ENCODE measurements around the gene MCRIP1.
A peak's percentile ranks its signal among the peaks of the same experiment; 100 is the strongest.

MCRIP1 gene

GRCh38 chr17:81858170-81858966 lies 25.3 kb upstream of the MCRIP1 start:
- Histone ChIP-seq H3K4me2 (ENCODE audit: low read length, poor library complexity, severe bottlenecking) (peak overlapping the region; percentile 85), H3K9ac (ENCODE audit: low read length) (peak overlapping the region; percentile 93), H3K27ac (ENCODE audit: low read length, poor library complexity, severe bottlenecking) (no peak overlapping the region), H2AFZ (ENCODE audit: low read depth, low read length) (no peak overlapping the region), H3K9me3 (ENCODE audit: control insufficient read depth, low read length) (no peaks in the 10 kb centered on the region), H3K14ac (ENCODE audit: low read length in 2 of 2) (peak overlapping the region in 1 of 2 experiments; percentile 50), H3K23ac (ENCODE audit: low read length in 2 of 2) (no peak overlapping the region), H3K4me1 (ENCODE audit: control insufficient read depth, insufficient read depth, low read depth, low read length) (peaks cover 30% of the 10 kb centered on the region), H2BK15ac (ENCODE audit: low read depth, poor library complexity, severe bottlenecking) (no peak overlapping the region), H3K36me3 (ENCODE audit: control insufficient read depth in 1 of 2, insufficient read depth in 2 of 2, low read depth in 1 of 2, low read length in 2 of 2) (peaks cover 53 to 60% of the 10 kb centered on the region in 2 experiments), H3K18ac (ENCODE audit: low read depth in 1 of 2, low read length in 2 of 2) (no peak overlapping the region), H4K8ac (ENCODE audit: low read length) (peak overlapping the region; percentile 31), H3K27me3 (ENCODE audit: control insufficient read depth in 1 of 2, insufficient read depth in 1 of 2, low read length in 2 of 2) (no peaks in the 10 kb centered on the region), H2BK12ac (ENCODE audit: low read length in 2 of 2) (no peak overlapping the region), H2AK5ac (ENCODE audit: low read length, severe bottlenecking) (no peak overlapping the region), H2BK5ac (ENCODE audit: low read depth, low read length, poor library complexity, severe bottlenecking) (no peak overlapping the region), H4K91ac (ENCODE audit: low read length) (no peak overlapping the region), H3K4me3 (ENCODE audit: insufficient read depth in 1 of 2, low read depth in 1 of 2, low read length in 2 of 2) (peak overlapping the region in 1 of 2 experiments; percentile 93), H3K4ac (ENCODE audit: low read depth in 1 of 2, low read length in 2 of 2) (no peak overlapping the region), H3K79me1 (replicated peaks; ENCODE audit: low read length, poor library complexity, severe bottlenecking) (peaks cover 6% of the 10 kb centered on the region), H2BK120ac (ENCODE audit: low read depth, low read length) (no peak overlapping the region)
- DNase-seq: no peak
- WGBS: 92% methylated on average over 27 of the region's 30 CpGs

GRCh38 chr17:81854974-81855774 lies 22.1 kb upstream of the MCRIP1 start:
- Histone ChIP-seq H2BK120ac (ENCODE audit: low read depth, low read length) (no peak overlapping the region), H2AK5ac (ENCODE audit: low read length, severe bottlenecking) (no peak overlapping the region), H3K79me1 (replicated peaks; ENCODE audit: low read length, poor library complexity, severe bottlenecking) (peaks cover 20% of the 10 kb centered on the region), H3K4me1 (ENCODE audit: control insufficient read depth, insufficient read depth, low read depth, low read length) (peaks cover 20% of the 10 kb centered on the region), H3K4ac (ENCODE audit: low read depth in 1 of 2, low read length in 2 of 2) (no peak overlapping the region), H2AFZ (ENCODE audit: low read depth, low read length) (no peak overlapping the region), H3K9me3 (ENCODE audit: control insufficient read depth, low read length) (no peaks in the 10 kb centered on the region), H4K91ac (ENCODE audit: low read length) (peak overlapping the region; percentile 46), H2BK5ac (ENCODE audit: low read depth, low read length, poor library complexity, severe bottlenecking) (no peak overlapping the region), H3K23ac (ENCODE audit: low read length in 2 of 2) (no peak overlapping the region), H3K27ac (ENCODE audit: low read length, poor library complexity, severe bottlenecking) (no peak overlapping the region), H3K18ac (ENCODE audit: low read depth in 1 of 2, low read length in 2 of 2) (no peak overlapping the region), H2BK12ac (ENCODE audit: low read length in 2 of 2) (no peak overlapping the region), H2BK15ac (ENCODE audit: low read depth, poor library complexity, severe bottlenecking) (no peak overlapping the region), H3K27me3 (ENCODE audit: control insufficient read depth in 1 of 2, insufficient read depth in 1 of 2, low read length in 2 of 2) (no peaks in the 10 kb centered on the region), H4K8ac (ENCODE audit: low read length) (no peak overlapping the region), H3K9ac (ENCODE audit: low read length) (peak overlapping the region; percentile 60), H3K4me3 (ENCODE audit: insufficient read depth in 1 of 2, low read depth in 1 of 2, low read length in 2 of 2) (no peak overlapping the region), H3K4me2 (ENCODE audit: low read length, poor library complexity, severe bottlenecking) (no peak overlapping the region), H3K14ac (ENCODE audit: low read length in 2 of 2) (no peak overlapping the region), H3K36me3 (ENCODE audit: control insufficient read depth in 1 of 2, insufficient read depth in 2 of 2, low read depth in 1 of 2, low read length in 2 of 2) (peaks cover 68 to 82% of the 10 kb centered on the region in 2 experiments)
- no peak for DNase-seq
- WGBS: 95% methylated on average over 24 of the region's 29 CpGs

- Histone ChIP-seq H3K18ac (ENCODE audit: low read depth in 1 of 2, low read length in 2 of 2) (no peak overlapping the region), H3K9me3 (ENCODE audit: control insufficient read depth, low read length) (no peaks in the 10 kb centered on the region), H3K4me3 (ENCODE audit: insufficient read depth in 1 of 2, low read depth in 1 of 2, low read length in 2 of 2) (no peak overlapping the region), H2BK5ac (ENCODE audit: low read depth, low read length, poor library complexity, severe bottlenecking) (no peak overlapping the region), H2BK15ac (ENCODE audit: low read depth, poor library complexity, severe bottlenecking) (no peak overlapping the region), H3K27ac (ENCODE audit: low read length, poor library complexity, severe bottlenecking) (no peak overlapping the region), H3K4me1 (ENCODE audit: control insufficient read depth, insufficient read depth, low read depth, low read length) (peaks cover 2% of the 10 kb centered on the region), H3K79me1 (replicated peaks; ENCODE audit: low read length, poor library complexity, severe bottlenecking) (peaks cover 24% of the 10 kb centered on the region), H3K14ac (ENCODE audit: low read length in 2 of 2) (no peak overlapping the region), H3K4ac (ENCODE audit: low read depth in 1 of 2, low read length in 2 of 2) (no peak overlapping the region), H3K9ac (ENCODE audit: low read length) (no peak overlapping the region), H2AK5ac (ENCODE audit: low read length, severe bottlenecking) (no peak overlapping the region), H3K4me2 (ENCODE audit: low read length, poor library complexity, severe bottlenecking) (no peak overlapping the region), H2BK120ac (ENCODE audit: low read depth, low read length) (no peak overlapping the region), H3K27me3 (ENCODE audit: control insufficient read depth in 1 of 2, insufficient read depth in 1 of 2, low read length in 2 of 2) (no peaks in the 10 kb centered on the region), H3K36me3 (ENCODE audit: control insufficient read depth in 1 of 2, insufficient read depth in 2 of 2, low read depth in 1 of 2, low read length in 2 of 2) (peaks cover 70 to 80% of the 10 kb centered on the region in 2 experiments), H4K8ac (ENCODE audit: low read length) (no peak overlapping the region), H2AFZ (ENCODE audit: low read depth, low read length) (no peak overlapping the region), H2BK12ac (ENCODE audit: low read length in 2 of 2) (no peak overlapping the region), H4K91ac (ENCODE audit: low read length) (no peak overlapping the region), H3K23ac (ENCODE audit: low read length in 2 of 2) (no peak overlapping the region)
- WGBS: 98% methylated on average over 12 of the region's 12 CpGs
- DNase-seq: no peak
Measured at GRCh38 chr17:81852237-81852636, 19.1 kb upstream of the MCRIP1 start.

- Histone ChIP-seq H3K4me1 (ENCODE audit: control insufficient read depth, insufficient read depth, low read depth, low read length) (peaks cover 1% of the 10 kb centered on the region), H3K9ac (ENCODE audit: low read length) (no peak overlapping the region), H2BK12ac (ENCODE audit: low read length in 2 of 2) (peak overlapping the region in 1 of 2 experiments; percentile 3), H3K27ac (ENCODE audit: low read length, poor library complexity, severe bottlenecking) (no peak overlapping the region), H2AK5ac (ENCODE audit: low read length, severe bottlenecking) (no peak overlapping the region), H3K79me1 (replicated peaks; ENCODE audit: low read length, poor library complexity, severe bottlenecking) (peaks cover 27% of the 10 kb centered on the region), H3K23ac (ENCODE audit: low read length in 2 of 2) (peak overlapping the region in 1 of 2 experiments; percentile 2), H4K8ac (ENCODE audit: low read length) (no peak overlapping the region), H3K27me3 (ENCODE audit: control insufficient read depth in 1 of 2, insufficient read depth in 1 of 2, low read length in 2 of 2) (no peaks in the 10 kb centered on the region), H2AFZ (ENCODE audit: low read depth, low read length) (no peak overlapping the region), H2BK5ac (ENCODE audit: low read depth, low read length, poor library complexity, severe bottlenecking) (no peak overlapping the region), H3K4me3 (ENCODE audit: insufficient read depth in 1 of 2, low read depth in 1 of 2, low read length in 2 of 2) (no peak overlapping the region), H3K36me3 (ENCODE audit: control insufficient read depth in 1 of 2, insufficient read depth in 2 of 2, low read depth in 1 of 2, low read length in 2 of 2) (peaks cover 73 to 82% of the 10 kb centered on the region in 2 experiments), H4K91ac (ENCODE audit: low read length) (no peak overlapping the region), H2BK15ac (ENCODE audit: low read depth, poor library complexity, severe bottlenecking) (no peak overlapping the region), H3K4ac (ENCODE audit: low read depth in 1 of 2, low read length in 2 of 2) (no peak overlapping the region), H3K9me3 (ENCODE audit: control insufficient read depth, low read length) (no peaks in the 10 kb centered on the region), H2BK120ac (ENCODE audit: low read depth, low read length) (no peak overlapping the region), H3K14ac (ENCODE audit: low read length in 2 of 2) (no peak overlapping the region), H3K4me2 (ENCODE audit: low read length, poor library complexity, severe bottlenecking) (no peak overlapping the region), H3K18ac (ENCODE audit: low read depth in 1 of 2, low read length in 2 of 2) (no peak overlapping the region)
- DNase-seq: no peak
- over 99% methylated on average over 16 of the region's 16 CpGs for WGBS
Measured at GRCh38 chr17:81851423-81851822, 18.3 kb upstream of the MCRIP1 start.
